ENCODE results near the gene MYBPHL. TPM values are rescaled to one million over a fixed set of nuclear protein-coding genes. Genes with fewer than 3 reads are reported as not detected.

MYBPHL gene
- total RNA-seq, 4 donors from 2014 or later = not detected

- Histone ChIP-seq H3K4me1 (peaks cover 0 to 5% (median 0%) of the 10 kb centered on the region in 4 donors), H3K4me3 (no peak overlapping the region), H3K27ac (no peak overlapping the region), H3K9me3 (no peaks in the 10 kb centered on the region), H3K27me3 (no peaks in the 10 kb centered on the region), H3K36me3 (no peaks in the 10 kb centered on the region)
- TF ChIP-seq POLR2A (IDR thresholded peaks at IDR 0.05) (no peak), CTCF (IDR thresholded peaks at IDR 0.05) (no peak)
- no peak for DNase-seq
These were observed 44.4 kb downstream of the MYBPHL start for GRCh38 chr1:109262231-109263055.

GRCh38 chr1:109261578-109261977, 45.2 kb downstream of the MYBPHL start:
- peaks cover 0 to 5% (median 0%) of the 10 kb centered on the region in 4 donors for H3K4me1 ChIP-seq
- no peak overlapping the region for H3K4me3 ChIP-seq
- H3K36me3 ChIP-seq = no peaks in the 10 kb centered on the region
- no peak overlapping the region for H3K27ac ChIP-seq
- no peaks in the 10 kb centered on the region for H3K9me3 ChIP-seq
- no peak for DNase-seq
- no peaks in the 10 kb centered on the region for H3K27me3 ChIP-seq
- no peak for TF ChIP-seq CTCF (IDR thresholded peaks at IDR 0.05)
- TF ChIP-seq POLR2A (IDR thresholded peaks at IDR 0.05) = no peak

GRCh38 chr1:109261006-109261405, 45.8 kb downstream of the MYBPHL start:
- no peak overlapping the region for H3K27ac ChIP-seq
- peaks cover 0 to 5% (median 0%) of the 10 kb centered on the region in 4 donors for H3K4me1 ChIP-seq
- H3K36me3 ChIP-seq = no peaks in the 10 kb centered on the region
- H3K4me3 ChIP-seq = no peak overlapping the region
- no peaks in the 10 kb centered on the region for H3K27me3 ChIP-seq
- TF ChIP-seq CTCF (IDR thresholded peaks at IDR 0.05) (no peak), POLR2A (IDR thresholded peaks at IDR 0.05) (no peak)
- no peaks in the 10 kb centered on the region for H3K9me3 ChIP-seq
- no peak for DNase-seq

- no peak for DNase-seq
- Histone ChIP-seq H3K9me3 (no peaks in the 10 kb centered on the region), H3K27me3 (no peaks in the 10 kb centered on the region), H3K27ac (no peak overlapping the region), H3K4me3 (no peak overlapping the region), H3K4me1 (peaks cover 0 to 11% (median 0%) of the 10 kb centered on the region in 4 donors), H3K36me3 (no peaks in the 10 kb centered on the region)
- TF ChIP-seq POLR2A (IDR thresholded peaks at IDR 0.05) = no peak
- no peak for TF ChIP-seq CTCF (IDR thresholded peaks at IDR 0.05)
These were observed 46.9 kb downstream of the MYBPHL start for GRCh38 chr1:109259674-109260557.

- TF ChIP-seq CTCF (IDR thresholded peaks at IDR 0.05) = no peak
- no peak for TF ChIP-seq POLR2A (IDR thresholded peaks at IDR 0.05)
- Histone ChIP-seq H3K27ac (no peak overlapping the region), H3K36me3 (no peaks in the 10 kb centered on the region), H3K27me3 (no peaks in the 10 kb centered on the region), H3K4me1 (peaks cover 0 to 19% (median 0%) of the 10 kb centered on the region in 4 donors), H3K4me3 (no peak overlapping the region), H3K9me3 (no peaks in the 10 kb centered on the region)
- DNase-seq = no peak
These were observed 48.0 kb downstream of the MYBPHL start for GRCh38 chr1:109258481-109259466.
